ENCODE results near the gene CAV1. TPM values are rescaled to one million over a fixed set of nuclear protein-coding genes. Genes with fewer than 3 reads are reported as not detected.

CAV1 gene
- polyA plus RNA-seq, 1 donor (not counting 4 experiments of a cell fraction or from before 2014, with no cell fraction given), result 2,905 TPM

GRCh38 chr7:116577320-116577871 is 52.6 kb downstream of the CAV1 start:
- dilution Hi-C loops (cut with MboI; ENCODE audit: extremely low pct_ligation_motif_present, low sequenced_read_pairs), result no loop called here
- Histone ChIP-seq H3K4me3 (ENCODE audit: control insufficient read depth in 2 of 3, extremely low read depth in 1 of 3, insufficient read depth in 2 of 3, low read depth in 1 of 3, low read length in 3 of 3) (peak overlapping the region in 1 of 3 experiments; percentile 2), H3K27me3 (ENCODE audit: control insufficient read depth, extremely low read depth, insufficient read depth, low read length) (no peaks in the 10 kb centered on the region), H2AFZ (ENCODE audit: control insufficient read depth, low read length) (no peak overlapping the region), H3K9me1 (ENCODE audit: control insufficient read depth, extremely low read depth, insufficient read depth, low read length) (no peaks in the 10 kb centered on the region), H3K9me3 (ENCODE audit: control insufficient read depth, low read depth, low read length) (no peaks in the 10 kb centered on the region), H4K20me1 (ENCODE audit: control insufficient read depth, extremely low read depth, insufficient read depth, low read length) (no peaks in the 10 kb centered on the region), H3K27ac (ENCODE audit: control insufficient read depth, insufficient read depth, low read length) (peak overlapping the region; percentile 60), H3K9ac (ENCODE audit: control insufficient read depth, extremely low read depth, insufficient read depth, low read length) (no peak overlapping the region), H3K36me3 (ENCODE audit: control insufficient read depth in 2 of 2, extremely low read depth in 1 of 2, insufficient read depth in 2 of 2, low read length in 2 of 2) (no peaks in the 10 kb centered on the region), H3K79me2 (ENCODE audit: control insufficient read depth, insufficient read depth, low read length) (no peaks in the 10 kb centered on the region), H3K4me1 (ENCODE audit: control insufficient read depth, extremely low read depth, insufficient read depth, low read length) (peaks cover 18% of the 10 kb centered on the region), H3K4me2 (ENCODE audit: control insufficient read depth, extremely low read depth, insufficient read depth, low read depth, low read length) (peak overlapping the region; percentile 60)
- FAIRE-seq, result peak; percentile 57
- TF ChIP-seq CTCF (optimal IDR thresholded peaks at IDR 0.05 in 1 of 3, IDR thresholded peaks at IDR 0.05 in 1 of 3, conservative IDR thresholded peaks at IDR 0.05 in 1 of 3; ENCODE audit: extremely low read depth in 1 of 3, insufficient read depth in 2 of 3, low read length in 3 of 3), result no peak
- TF ChIP-seq EZH2 (IDR thresholded peaks at IDR 0.05; ENCODE audit: low read length), result no peak
- DNase-seq (ENCODE audit: low read depth, low spot score), result no peak

- peaks cover 18% of the 10 kb centered on the region for H3K4me1 ChIP-seq (ENCODE audit: control insufficient read depth, extremely low read depth, insufficient read depth, low read length)
- TF ChIP-seq EZH2 (IDR thresholded peaks at IDR 0.05; ENCODE audit: low read length) (no peak), CTCF (optimal IDR thresholded peaks at IDR 0.05 in 1 of 3, IDR thresholded peaks at IDR 0.05 in 1 of 3, conservative IDR thresholded peaks at IDR 0.05 in 1 of 3; ENCODE audit: extremely low read depth in 1 of 3, insufficient read depth in 2 of 3, low read length in 3 of 3) (no peak)
- dilution Hi-C loops (cut with MboI; ENCODE audit: extremely low pct_ligation_motif_present, low sequenced_read_pairs), result no loop called here
- H3K27ac ChIP-seq (ENCODE audit: control insufficient read depth, insufficient read depth, low read length), result no peak overlapping the region
- no peak for DNase-seq (ENCODE audit: low read depth, low spot score)
- H3K9me3 ChIP-seq (ENCODE audit: control insufficient read depth, low read depth, low read length), result no peaks in the 10 kb centered on the region
- FAIRE-seq, result no peak
- no peaks in the 10 kb centered on the region for H3K36me3 ChIP-seq (ENCODE audit: control insufficient read depth in 2 of 2, extremely low read depth in 1 of 2, insufficient read depth in 2 of 2, low read length in 2 of 2)
- H3K79me2 ChIP-seq (ENCODE audit: control insufficient read depth, insufficient read depth, low read length), result no peaks in the 10 kb centered on the region
- H3K27me3 ChIP-seq (ENCODE audit: control insufficient read depth, extremely low read depth, insufficient read depth, low read length), result no peaks in the 10 kb centered on the region
- H3K9me1 ChIP-seq (ENCODE audit: control insufficient read depth, extremely low read depth, insufficient read depth, low read length), result no peaks in the 10 kb centered on the region
- no peak overlapping the region for H3K9ac ChIP-seq (ENCODE audit: control insufficient read depth, extremely low read depth, insufficient read depth, low read length)
- H3K4me2 ChIP-seq (ENCODE audit: control insufficient read depth, extremely low read depth, insufficient read depth, low read depth, low read length), result no peak overlapping the region
- H4K20me1 ChIP-seq (ENCODE audit: control insufficient read depth, extremely low read depth, insufficient read depth, low read length), result no peaks in the 10 kb centered on the region
- no peak overlapping the region for H3K4me3 ChIP-seq (ENCODE audit: control insufficient read depth in 2 of 3, extremely low read depth in 1 of 3, insufficient read depth in 2 of 3, low read depth in 1 of 3, low read length in 3 of 3)
- H2AFZ ChIP-seq (ENCODE audit: control insufficient read depth, low read length), result no peak overlapping the region
Observed at GRCh38 chr7:116578526-116578925, 53.7 kb downstream of the CAV1 start.
